IPS-11a (cell line): ENCODE results near the gene LDB3.

ENCODE experiments used
- H3K4me3 ChIP-seq: one replicate; pipeline ENCODE4 v1.5.1; 2013; ENCODE audit warnings: low read depth, low read length, control low read depth

Gene LDB3

GRCh38 chr10:86663576-86664339 lies 4.6 kb upstream of the LDB3 start:
- H3K4me3 ChIP-seq = no peak overlapping the region

GRCh38 chr10:86664341-86665217 lies 3.7 kb upstream of the LDB3 start:
- no peak overlapping the region for H3K4me3 ChIP-seq

GRCh38 chr10:86665218-86665607 lies 3.1 kb upstream of the LDB3 start:
- no peak overlapping the region for H3K4me3 ChIP-seq

GRCh38 chr10:86665868-86666267 lies 2.4 kb upstream of the LDB3 start:
- H3K4me3 ChIP-seq = no peak overlapping the region

GRCh38 chr10:86666538-86666937 lies 1.8 kb upstream of the LDB3 start:
- H3K4me3 ChIP-seq = no peak overlapping the region

- H3K4me3 ChIP-seq = no peak overlapping the region
Measured at GRCh38 chr10:86667421-86668181, 710 bp upstream of the LDB3 start.

GRCh38 chr10:86670290-86670811 lies 2.0 kb downstream of the LDB3 start:
- H3K4me3 ChIP-seq = no peak overlapping the region

GRCh38 chr10:86670876-86671275 lies 2.6 kb downstream of the LDB3 start:
- H3K4me3 ChIP-seq = no peak overlapping the region

GRCh38 chr10:86671419-86671818 lies 3.1 kb downstream of the LDB3 start:
- no peak overlapping the region for H3K4me3 ChIP-seq

- no peak overlapping the region for H3K4me3 ChIP-seq
Measured at GRCh38 chr10:86671985-86672710, 3.8 kb downstream of the LDB3 start.

- H3K4me3 ChIP-seq = no peak overlapping the region
Measured at GRCh38 chr10:86673216-86673826, 5.0 kb downstream of the LDB3 start.

- no peak overlapping the region for H3K4me3 ChIP-seq
Measured at GRCh38 chr10:86673827-86674581, 5.7 kb downstream of the LDB3 start.

GRCh38 chr10:86674912-86675311 lies 6.6 kb downstream of the LDB3 start:
- no peak overlapping the region for H3K4me3 ChIP-seq

GRCh38 chr10:86677374-86677773 lies 9.1 kb downstream of the LDB3 start:
- H3K4me3 ChIP-seq = no peak overlapping the region

GRCh38 chr10:86678999-86679792 lies 10.9 kb downstream of the LDB3 start:
- no peak overlapping the region for H3K4me3 ChIP-seq

- H3K4me3 ChIP-seq = no peak overlapping the region
Measured at GRCh38 chr10:86681047-86681446, 12.7 kb downstream of the LDB3 start.

- no peak overlapping the region for H3K4me3 ChIP-seq
Measured at GRCh38 chr10:86681722-86682386, 13.5 kb downstream of the LDB3 start.

GRCh38 chr10:86682675-86683074 lies 14.4 kb downstream of the LDB3 start:
- no peak overlapping the region for H3K4me3 ChIP-seq
